Fibroblast of villous mesenchyme (primary cell): Measurements from ENCODE around the gene SORCS2. TPM values are rescaled to one million over a fixed set of nuclear protein-coding genes. Genes with fewer than 3 reads are reported as not detected.

ENCODE experiments used
- DNase-seq: peaks from one replicate; pipeline ENCODE4 v3.0.0-alpha.2; 2010; ENCODE audit warnings: low read depth
- H3K4me3 ChIP-seq: 2 replicates; pipeline ENCODE4 v1.5.1; 2011; ENCODE audit warnings: low read depth, mild to moderate bottlenecking, low read length
- CTCF ChIP-seq: IDR thresholded peaks from 2 replicates; pipeline ENCODE4 v1.5.1; 2012; ENCODE audit warnings: low read depth, mild to moderate bottlenecking, low read length; ENCODE audit not compliant: insufficient read depth
- total RNA-seq: library from RNA; depleted of rRNA; stranded (reverse); fragments of >200 nt; gene quantifications from 2 replicates; pipeline ENCODE4 v1.2.3, GENCODE V29; 2012

Gene SORCS2
- total RNA-seq, 1 donor, result under 0.01 TPM

GRCh38 chr4:7384929-7385890 lies 192.9 kb downstream of the SORCS2 start:
- no peak for DNase-seq
- TF ChIP-seq CTCF, result no peak
- no peak overlapping the region for H3K4me3 ChIP-seq

GRCh38 chr4:7387925-7388324 lies 195.6 kb downstream of the SORCS2 start:
- DNase-seq, result no peak
- no peak overlapping the region for H3K4me3 ChIP-seq
- no peak for TF ChIP-seq CTCF

GRCh38 chr4:7388627-7389026 lies 196.3 kb downstream of the SORCS2 start:
- no peak for TF ChIP-seq CTCF

GRCh38 chr4:7389101-7389701 lies 196.9 kb downstream of the SORCS2 start:
- no peak overlapping the region for H3K4me3 ChIP-seq
- DNase-seq, result no peak
- TF ChIP-seq CTCF, result no peak

More at GRCh38 chr4:7388627-7389026, 196.3 kb downstream of the SORCS2 start:
- no peak overlapping the region for H3K4me3 ChIP-seq
- DNase-seq, result no peak

GRCh38 chr4:7389719-7390118 lies 197.4 kb downstream of the SORCS2 start:
- no peak for DNase-seq
- no peak for TF ChIP-seq CTCF
- no peak overlapping the region for H3K4me3 ChIP-seq

- no peak for TF ChIP-seq CTCF
- H3K4me3 ChIP-seq, result no peak overlapping the region
- no peak for DNase-seq
These were observed 198.0 kb downstream of the SORCS2 start for GRCh38 chr4:7390336-7390735.
